Fibroblast of lung (primary cell): ENCODE results near the gene TNFSF10. TPM values are rescaled to one million over a fixed set of nuclear protein-coding genes. Genes with fewer than 3 reads are reported as not detected.

Source experiments
- DNase-seq, 2 donors: peaks; one replicate each; pipeline versions ENCODE4 v3.0.0 to v3.0.0-alpha.2; 2010; ENCODE audit warnings: low read depth in 2 of 2
- H2AFZ ChIP-seq: 2 replicates; pipeline ENCODE4 v1.5.1; 2012; ENCODE audit warnings: low read length, control low read depth, inconsistent platforms
- H3K27ac ChIP-seq: 2 replicates; pipeline ENCODE4 v1.5.1; 2011; ENCODE audit warnings: low read length, control low read depth; ENCODE audit not compliant: insufficient read depth
- H3K27me3 ChIP-seq: 2 replicates; pipeline ENCODE4 v1.5.1; 2011; ENCODE audit warnings: mild to moderate bottlenecking, low read length; ENCODE audit not compliant: control insufficient read depth, insufficient read depth
- H3K36me3 ChIP-seq: 2 replicates; pipeline ENCODE4 v1.5.1; 2011; ENCODE audit warnings: low read length; ENCODE audit not compliant: control insufficient read depth, insufficient read depth
- H3K4me1 ChIP-seq: 2 replicates; pipeline ENCODE4 v1.5.1; 2011; ENCODE audit warnings: low read length; ENCODE audit not compliant: control insufficient read depth, insufficient read depth; ENCODE audit errors: extremely low read depth
- H3K4me2 ChIP-seq: 2 replicates; pipeline ENCODE4 v1.5.1; 2011; ENCODE audit warnings: low read length, control low read depth; ENCODE audit not compliant: insufficient read depth; ENCODE audit errors: extremely low read depth
- H3K4me3 ChIP-seq, 4 experiments: fragments of 200-600 bp in 1 of 4; sonication (generic) in 1 of 4; replicated peaks in 1 of 4; 2 replicates each; pipeline ENCODE4 v1.5.1; 2011 to 2016; ENCODE audit warnings: low read length in 4 of 4, low read depth in 3 of 4, mild to moderate bottlenecking in 3 of 4, control low read depth in 2 of 4, inconsistent platforms in 1 of 4, mixed read lengths in 1 of 4; ENCODE audit not compliant: insufficient read depth in 1 of 4; ENCODE audit errors: control extremely low read depth in 1 of 4
- H3K79me2 ChIP-seq: 2 replicates; pipeline ENCODE4 v1.5.1; 2012; ENCODE audit warnings: mild to moderate bottlenecking, low read length, inconsistent platforms; ENCODE audit not compliant: control insufficient read depth, insufficient read depth
- H3K9ac ChIP-seq: 2 replicates; pipeline ENCODE4 v1.5.1; 2011; ENCODE audit warnings: mild to moderate bottlenecking, low read length, control low read depth; ENCODE audit not compliant: insufficient read depth
- H3K9me3 ChIP-seq: 2 replicates; pipeline ENCODE4 v1.5.1; 2012; ENCODE audit warnings: low read depth, low read length; ENCODE audit not compliant: control insufficient read depth, insufficient read depth
- H4K20me1 ChIP-seq: 2 replicates; pipeline ENCODE4 v1.5.1; 2011; ENCODE audit warnings: low read length; ENCODE audit not compliant: control insufficient read depth, insufficient read depth; ENCODE audit errors: extremely low read depth
- CTCF ChIP-seq, 2 donors: IDR thresholded peaks in 1 of 2; conservative IDR thresholded peaks in 1 of 2; 1 replicate in 1 of 2; 2 replicates in 1 of 2; pipeline ENCODE4 v1.5.1; 2011 to 2012; ENCODE audit warnings: low read length in 2 of 2, control low read depth in 1 of 2, inconsistent platforms in 1 of 2, low read depth in 1 of 2, mild to moderate bottlenecking in 1 of 2
- EZH2 ChIP-seq: IDR thresholded peaks from 2 replicates; pipeline ENCODE4 v1.5.1; 2012; ENCODE audit warnings: low read length, control low read depth, mild to moderate bottlenecking; ENCODE audit errors: missing control alignments
- polyA plus RNA-seq, 2 donors: library from polyadenylated mRNA; depleted of rRNA in 1 of 2; stranded (reverse) in 1 of 2; unstranded in 1 of 2; fragments of >200 nt; gene quantifications; 2 replicates each; pipeline ENCODE4 v1.2.1, GENCODE V29; 2011 to 2012; ENCODE audit warnings: missing spikeins in 1 of 2
- total RNA-seq: library from RNA; depleted of rRNA; stranded (reverse); fragments of >200 nt; gene quantifications from 2 replicates; pipeline ENCODE4 v1.2.1, GENCODE V29; 2014

TNFSF10 gene
- total and polyA plus RNA-seq, 2 donors (not counting 1 experiment from before 2014, with no cell fraction given), result 1.3 to 4.3 TPM

DNA sequence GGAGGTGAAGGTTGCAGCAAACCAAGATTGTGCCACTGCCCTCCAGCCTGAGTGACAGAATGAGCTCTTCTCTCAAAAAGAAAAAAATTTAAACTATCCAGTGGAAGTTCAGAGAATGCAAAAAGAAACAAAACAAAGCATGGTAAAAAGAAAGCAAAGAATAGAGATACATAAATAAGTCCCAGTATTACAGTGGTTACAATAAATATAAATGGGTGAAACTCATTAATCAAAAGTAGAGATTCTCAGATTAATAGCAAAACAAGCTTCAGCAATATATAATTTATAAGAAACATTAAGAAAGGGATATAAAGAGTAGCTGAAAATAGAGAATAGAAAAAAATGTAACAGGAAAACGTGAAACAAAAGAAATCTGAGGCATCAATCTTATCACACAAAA is 51.3 kb downstream of the TNFSF10 start:
- no peaks in the 10 kb centered on the region for H3K27me3 ChIP-seq
- H3K27ac ChIP-seq, result no peak overlapping the region
- H3K4me2 ChIP-seq, result no peak overlapping the region
- DNase-seq, result no peak
- H3K4me1 ChIP-seq, result no peaks in the 10 kb centered on the region
- H2AFZ ChIP-seq, result no peak overlapping the region
- H4K20me1 ChIP-seq, result no peaks in the 10 kb centered on the region
- no peaks in the 10 kb centered on the region for H3K9me3 ChIP-seq
- no peaks in the 10 kb centered on the region for H3K79me2 ChIP-seq
- no peaks in the 10 kb centered on the region for H3K36me3 ChIP-seq
- no peak overlapping the region for H3K9ac ChIP-seq
- H3K4me3 ChIP-seq, result no peak overlapping the region
- TF ChIP-seq CTCF (conservative IDR thresholded peaks at IDR 0.05 in 1 of 2, IDR thresholded peaks at IDR 0.05 in 1 of 2; ENCODE audit: low read depth in 1 of 2, low read length in 2 of 2) (no peak), EZH2 (no peak)

- H3K27me3 ChIP-seq, result no peaks in the 10 kb centered on the region
- DNase-seq, result no peak
- H3K27ac ChIP-seq, result no peak overlapping the region
- H3K4me2 ChIP-seq, result no peak overlapping the region
- no peaks in the 10 kb centered on the region for H3K79me2 ChIP-seq
- H3K36me3 ChIP-seq, result no peaks in the 10 kb centered on the region
- H3K4me3 ChIP-seq, result no peak overlapping the region
- H3K9me3 ChIP-seq, result no peaks in the 10 kb centered on the region
- no peaks in the 10 kb centered on the region for H4K20me1 ChIP-seq
- no peak overlapping the region for H3K9ac ChIP-seq
- no peak overlapping the region for H2AFZ ChIP-seq
- H3K4me1 ChIP-seq, result no peaks in the 10 kb centered on the region
- TF ChIP-seq CTCF (conservative IDR thresholded peaks at IDR 0.05 in 1 of 2, IDR thresholded peaks at IDR 0.05 in 1 of 2; ENCODE audit: low read depth in 1 of 2, low read length in 2 of 2) (no peak), EZH2 (no peak)
These were observed 52.6 kb downstream of the TNFSF10 start for GRCh38 chr3:172470588-172470987.

DNA sequence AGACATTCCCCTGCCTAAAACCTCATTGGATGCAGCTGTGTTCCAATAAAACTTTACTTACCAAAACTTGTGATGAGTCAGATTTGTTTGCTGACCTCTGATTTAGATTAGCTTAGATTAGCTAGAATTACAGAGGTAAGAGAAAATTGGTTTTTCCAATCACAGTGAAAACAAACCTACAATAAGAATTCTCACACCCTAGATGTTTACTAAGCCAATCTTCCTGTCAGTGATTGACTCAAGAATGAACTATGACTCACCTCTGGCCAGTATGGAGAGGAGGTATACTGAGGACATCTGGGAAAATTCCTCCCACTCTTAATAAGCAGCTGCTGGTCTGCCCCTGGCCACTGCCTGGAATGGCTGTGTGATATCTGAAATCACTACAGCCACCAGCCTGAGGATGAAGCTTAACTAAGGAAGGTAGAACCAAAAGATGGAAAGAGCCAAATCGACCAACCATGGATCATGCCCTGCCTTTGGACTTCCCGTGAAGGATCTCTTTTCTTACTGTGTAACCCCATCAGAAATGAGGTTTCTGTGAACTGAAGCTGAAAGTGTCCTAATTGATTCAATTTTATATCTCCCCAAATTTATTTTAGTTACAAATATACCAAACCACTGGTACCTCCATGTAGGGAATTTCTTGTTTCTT is 55.9 kb downstream of the TNFSF10 start:
- Histone ChIP-seq H3K79me2 (no peaks in the 10 kb centered on the region), H4K20me1 (no peaks in the 10 kb centered on the region), H2AFZ (no peak overlapping the region), H3K36me3 (no peaks in the 10 kb centered on the region), H3K4me3 (no peak overlapping the region), H3K4me1 (no peaks in the 10 kb centered on the region), H3K9ac (no peak overlapping the region), H3K9me3 (no peaks in the 10 kb centered on the region), H3K4me2 (no peak overlapping the region), H3K27ac (no peak overlapping the region), H3K27me3 (no peaks in the 10 kb centered on the region)
- TF ChIP-seq EZH2, result no peak
- DNase-seq, result peak; percentile 6 to 81
